ENCODE data around the gene LYRM4.

DNA sequence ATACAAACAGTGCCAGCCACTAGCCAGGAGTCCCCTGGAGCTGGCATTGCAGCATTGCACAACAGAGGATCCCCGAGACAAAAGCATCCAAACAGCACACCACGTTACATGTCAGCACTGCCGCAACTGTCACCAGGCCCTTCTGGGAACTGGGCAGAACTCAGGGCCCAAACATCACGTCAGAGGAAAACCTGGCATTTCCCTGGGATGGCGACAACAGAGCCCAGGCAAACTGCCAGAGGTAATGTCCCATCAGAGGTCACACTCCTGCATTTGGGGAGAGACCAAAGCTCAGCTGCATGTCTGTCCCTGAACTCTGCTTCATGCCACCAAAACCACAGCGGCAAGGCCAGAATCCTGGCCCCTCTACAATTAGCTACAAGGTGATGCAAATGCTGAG, 139.3 kb downstream of the LYRM4 start:
- TF ChIP-seq CTCF (IDR thresholded peaks at IDR 0.05 in 4 of 5, conservative IDR thresholded peaks at IDR 0.05 in 1 of 5), result no peak
- no peak for TF ChIP-seq POLR2A (IDR thresholded peaks at IDR 0.05)

Data from gastrocnemius medialis (tissue), 4 donors.